Karpas-422 (cell line): ENCODE results near the gene CNGA4. TPM values are rescaled to one million over a fixed set of nuclear protein-coding genes. Genes with fewer than 3 reads are reported as not detected.
"Not testable (repeated sequence)": the region's sequence is repeated elsewhere in the genome, so short reads cannot be mapped to it uniquely, and the experiment has no call there.

Source experiments
- DNase-seq: peaks from one replicate; pipeline ENCODE4 v3.0.0-alpha.2; 2015
- H2AFZ ChIP-seq: fragments of 200-600 bp; sonication (generic); 2 replicates; pipeline ENCODE4 v1.6.1; 2014; ENCODE audit warnings: antibody characterized with exemption, low read length, mixed read lengths
- H3K27ac ChIP-seq: fragments of 200-600 bp; sonication (generic); 2 replicates; pipeline ENCODE4 v1.5.1; 2014; ENCODE audit warnings: mild to moderate bottlenecking, low read length, moderate library complexity
- H3K27me3 ChIP-seq: fragments of 200-600 bp; sonication (generic); 2 replicates; pipeline ENCODE4 v1.6.1; 2014; ENCODE audit warnings: low read length, mixed read lengths
- H3K36me3 ChIP-seq: fragments of 200-600 bp; sonication (generic); 2 replicates; pipeline ENCODE4 v1.6.1; 2014; ENCODE audit warnings: low read length, mixed read lengths; ENCODE audit not compliant: insufficient read depth
- H3K4me1 ChIP-seq: fragments of 200-600 bp; sonication (generic); 2 replicates; pipeline ENCODE4 v1.6.1; 2014; ENCODE audit warnings: mild to moderate bottlenecking, low read length, mixed read lengths
- H3K4me2 ChIP-seq: fragments of 200-600 bp; sonication (generic); 2 replicates; pipeline ENCODE4 v1.6.1; 2014; ENCODE audit warnings: low read length, low read depth, mild to moderate bottlenecking; ENCODE audit not compliant: poor library complexity, severe bottlenecking
- H3K4me3 ChIP-seq: fragments of 200-600 bp; sonication (generic); 2 replicates; pipeline ENCODE4 v1.5.1; 2014; ENCODE audit warnings: mild to moderate bottlenecking, antibody characterized with exemption, low read length, mixed read lengths
- H3K79me2 ChIP-seq: fragments of 200-600 bp; sonication (generic); 2 replicates; pipeline ENCODE4 v1.6.1; 2014; ENCODE audit warnings: mild to moderate bottlenecking, low read length, mixed read lengths
- H3K9ac ChIP-seq: fragments of 200-600 bp; sonication (generic); 2 replicates; pipeline ENCODE4 v1.6.0; 2014; ENCODE audit warnings: low read length
- H3K9me2 ChIP-seq: fragments of 200-600 bp; sonication (generic), shearing (Covaris generic); replicated peaks from 2 replicates; pipeline ENCODE4 v1.6.0; 2014; ENCODE audit warnings: mild to moderate bottlenecking, low read length, moderate library complexity; ENCODE audit not compliant: insufficient read depth
- H3K9me3 ChIP-seq: fragments of 300-700, 200-600 bp; sonication (generic); 2 replicates; pipeline ENCODE4 v1.6.1; 2014; ENCODE audit warnings: low read length, mixed read lengths
- H4K20me1 ChIP-seq: fragments of 200-600 bp; sonication (generic); 2 replicates; pipeline ENCODE4 v1.6.1; 2014; ENCODE audit warnings: mild to moderate bottlenecking, antibody characterized with exemption, low read length, low read depth; ENCODE audit not compliant: insufficient read depth
- total RNA-seq: library from RNA; depleted of rRNA; stranded (reverse); fragments of >200 nt; shearing (Covaris generic); gene quantifications from 2 replicates; pipeline ENCODE4 v1.2.3, GENCODE V29; 2014; ENCODE audit warnings: low replicate concordance

CNGA4 gene
- total RNA-seq, 1 experiment from 2014 or later = 2.0 TPM

GRCh38 chr11:6241316-6241715 is 2.4 kb downstream of the CNGA4 start:
- no peaks in the 10 kb centered on the region for H3K9me3 ChIP-seq
- DNase-seq = no peak
- H3K4me3 ChIP-seq = no peak overlapping the region
- H2AFZ ChIP-seq = no peak overlapping the region
- no peaks in the 10 kb centered on the region for H3K36me3 ChIP-seq
- H3K27me3 ChIP-seq = no peaks in the 10 kb centered on the region
- no peaks in the 10 kb centered on the region for H4K20me1 ChIP-seq
- no peaks in the 10 kb centered on the region for H3K9me2 ChIP-seq
- no peaks in the 10 kb centered on the region for H3K79me2 ChIP-seq
- no peak overlapping the region for H3K27ac ChIP-seq
- peaks cover 22% of the 10 kb centered on the region for H3K4me1 ChIP-seq
- H3K9ac ChIP-seq = no peak overlapping the region
- H3K4me2 ChIP-seq = no peak overlapping the region

- H3K79me2 ChIP-seq = no peaks in the 10 kb centered on the region
- 0 out of 2 replicates have a peak, but pooled peaks cover 4% of the 10 kb centered on the region for H3K4me1 ChIP-seq
- H3K4me3 ChIP-seq = no peak overlapping the region
- H3K9me3 ChIP-seq = no peaks in the 10 kb centered on the region
- no peaks in the 10 kb centered on the region for H3K9me2 ChIP-seq
- H3K27me3 ChIP-seq = no peaks in the 10 kb centered on the region
- no peak overlapping the region for H3K27ac ChIP-seq
- no peak overlapping the region for H2AFZ ChIP-seq
- H4K20me1 ChIP-seq = no peaks in the 10 kb centered on the region
- no peak for DNase-seq
- no peak overlapping the region for H3K4me2 ChIP-seq
- no peaks in the 10 kb centered on the region for H3K36me3 ChIP-seq
- H3K9ac ChIP-seq = no peak overlapping the region
Observed at GRCh38 chr11:6245536-6245935, 6.6 kb downstream of the CNGA4 start.

- Histone ChIP-seq H3K4me3 (no peak overlapping the region), H3K36me3 (no peaks in the 10 kb centered on the region), H3K27me3 (no peaks in the 10 kb centered on the region), H4K20me1 (no peaks in the 10 kb centered on the region), H2AFZ (no peak overlapping the region), H3K27ac (no peak overlapping the region), H3K79me2 (no peaks in the 10 kb centered on the region), H3K4me1 (no peaks in the 10 kb centered on the region), H3K4me2 (no peak overlapping the region), H3K9me3 (no peaks in the 10 kb centered on the region), H3K9me2 (no peaks in the 10 kb centered on the region), H3K9ac (no peak overlapping the region)
- no peak for DNase-seq
Observed at GRCh38 chr11:6248248-6248647, 9.4 kb downstream of the CNGA4 start.

- H3K79me2 ChIP-seq, H2AFZ ChIP-seq, DNase-seq, H3K27ac ChIP-seq, H3K27me3 ChIP-seq, H3K9ac ChIP-seq, H3K4me1 ChIP-seq, H3K36me3 ChIP-seq, H3K4me3 ChIP-seq, H3K4me2 ChIP-seq, H4K20me1 ChIP-seq, H3K9me2 ChIP-seq, H3K9me3 ChIP-seq: not testable (repeated sequence)
Observed at GRCh38 chr11:6248897-6249296, 10.0 kb downstream of the CNGA4 start.

- Histone ChIP-seq H3K4me2 (no peak overlapping the region), H3K4me3 (no peak overlapping the region), H3K36me3 (no peaks in the 10 kb centered on the region), H3K9me3 (no peaks in the 10 kb centered on the region), H3K9ac (no peak overlapping the region), H3K4me1 (no peaks in the 10 kb centered on the region), H2AFZ (no peak overlapping the region), H3K27me3 (no peaks in the 10 kb centered on the region), H3K27ac (no peak overlapping the region), H3K9me2 (no peaks in the 10 kb centered on the region), H3K79me2 (no peaks in the 10 kb centered on the region), H4K20me1 (no peaks in the 10 kb centered on the region)
- DNase-seq = no peak
Observed at GRCh38 chr11:6249770-6250555, 11.1 kb downstream of the CNGA4 start.

- Histone ChIP-seq H3K27me3 (no peaks in the 10 kb centered on the region), H3K9ac (no peak overlapping the region), H3K36me3 (no peaks in the 10 kb centered on the region), H3K4me1 (no peaks in the 10 kb centered on the region), H3K79me2 (no peaks in the 10 kb centered on the region), H3K4me3 (no peak overlapping the region), H2AFZ (no peak overlapping the region), H4K20me1 (no peaks in the 10 kb centered on the region), H3K9me2 (no peaks in the 10 kb centered on the region), H3K27ac (no peak overlapping the region), H3K4me2 (no peak overlapping the region), H3K9me3 (no peaks in the 10 kb centered on the region)
- DNase-seq = peak; percentile 73
Observed at GRCh38 chr11:6251120-6251733, 12.3 kb downstream of the CNGA4 start.

DNA sequence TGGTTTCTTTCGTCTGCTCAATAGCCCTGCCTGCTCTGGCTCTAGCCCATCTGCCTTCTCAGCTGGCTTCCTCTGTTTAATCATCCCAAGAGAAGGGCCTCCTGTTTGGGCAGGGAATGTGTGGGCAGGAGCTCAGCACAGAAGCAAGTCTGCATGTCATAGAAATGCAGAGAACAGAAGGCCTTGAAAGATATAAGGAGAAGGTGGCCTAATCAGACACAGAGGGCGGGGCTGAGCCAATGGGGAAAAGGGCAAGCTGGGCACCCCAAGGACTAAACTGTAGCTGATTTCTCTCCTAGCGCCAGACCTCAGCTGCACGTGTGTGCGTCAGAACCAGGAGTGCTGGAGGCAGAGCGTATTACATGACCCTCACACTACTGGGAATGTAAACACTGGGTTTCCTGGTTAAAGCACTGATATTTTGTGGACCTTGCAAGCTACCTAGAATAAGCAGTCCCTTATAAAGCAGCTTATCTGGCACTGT is 13.1 kb downstream of the CNGA4 start:
- H2AFZ ChIP-seq = no peak overlapping the region

GRCh38 chr11:6253197-6253596 is 14.3 kb downstream of the CNGA4 start:
- Histone ChIP-seq H3K9me3 (no peaks in the 10 kb centered on the region), H3K27me3 (no peaks in the 10 kb centered on the region), H3K4me2 (no peak overlapping the region), H3K9ac (no peak overlapping the region), H3K4me3 (no peak overlapping the region), H4K20me1 (no peaks in the 10 kb centered on the region), H3K9me2 (no peaks in the 10 kb centered on the region), H3K79me2 (no peaks in the 10 kb centered on the region), H3K4me1 (no peaks in the 10 kb centered on the region), H3K36me3 (no peaks in the 10 kb centered on the region), H3K27ac (no peak overlapping the region), H2AFZ (no peak overlapping the region)
- no peak for DNase-seq

More for the DNA sequence above, 13.1 kb downstream of the CNGA4 start:
- H3K9me2 ChIP-seq = no peaks in the 10 kb centered on the region
- H3K27me3 ChIP-seq = no peaks in the 10 kb centered on the region
- H3K27ac ChIP-seq = no peak overlapping the region
- H3K4me1 ChIP-seq = no peaks in the 10 kb centered on the region
- no peak overlapping the region for H3K4me3 ChIP-seq
- no peak overlapping the region for H3K9ac ChIP-seq
- H3K36me3 ChIP-seq = no peaks in the 10 kb centered on the region
- no peaks in the 10 kb centered on the region for H3K9me3 ChIP-seq
- H4K20me1 ChIP-seq = no peaks in the 10 kb centered on the region
- no peaks in the 10 kb centered on the region for H3K79me2 ChIP-seq
- no peak overlapping the region for H3K4me2 ChIP-seq
- no peak for DNase-seq
